Chondrocyte (in vitro differentiated cells): ENCODE results near the gene VSIR. TPM values are rescaled to one million over a fixed set of nuclear protein-coding genes. Genes with fewer than 3 reads are reported as not detected.

Experiments
- DNase-seq: peaks from one replicate; pipeline ENCODE4 v3.0.0; 2021; ENCODE audit warnings: mixed read lengths, low spot score
- H3K27ac Mint-ChIP-seq: one replicate; pipeline ENCODE4 v1.8.0; 2021; ENCODE audit warnings: mild to moderate bottlenecking, moderate library complexity, mixed read lengths; ENCODE audit not compliant: unreplicated experiment
- H3K27me3 Mint-ChIP-seq: 2 replicates; pipeline ENCODE4 v1.8.0; 2021; ENCODE audit warnings: low read depth, mixed read lengths
- H3K36me3 Mint-ChIP-seq: 2 replicates; pipeline ENCODE4 v1.8.0; 2021; ENCODE audit warnings: low read depth, mixed read lengths
- H3K4me1 Mint-ChIP-seq: 2 replicates; pipeline ENCODE4 v1.8.0; 2021; ENCODE audit warnings: low read depth, mild to moderate bottlenecking, mixed read lengths
- H3K4me3 Mint-ChIP-seq: one replicate; pipeline ENCODE4 v1.8.0; 2021; ENCODE audit warnings: mild to moderate bottlenecking, moderate library complexity, mixed read lengths; ENCODE audit not compliant: unreplicated experiment
- H3K9me3 Mint-ChIP-seq: 2 replicates; pipeline ENCODE4 v1.8.0; 2021; ENCODE audit warnings: low read depth, mixed read lengths
- total RNA-seq: library from RNA; stranded (reverse); gene quantifications from 3 replicates; pipeline ENCODE4 v1.2.1, GENCODE V29; 2021
- TF ChIP-seq, protein P1 (sequence below): fragments of 200-600 bp; sonication (generic); IDR thresholded peaks from 2 replicates; pipeline ENCODE4 v1.5.0; 2021; ENCODE audit warnings: antibody characterized with exemption, mild to moderate bottlenecking, moderate library complexity

VSIR gene
- total RNA-seq, 1 donor from 2014 or later = 1.3 TPM

DNA sequence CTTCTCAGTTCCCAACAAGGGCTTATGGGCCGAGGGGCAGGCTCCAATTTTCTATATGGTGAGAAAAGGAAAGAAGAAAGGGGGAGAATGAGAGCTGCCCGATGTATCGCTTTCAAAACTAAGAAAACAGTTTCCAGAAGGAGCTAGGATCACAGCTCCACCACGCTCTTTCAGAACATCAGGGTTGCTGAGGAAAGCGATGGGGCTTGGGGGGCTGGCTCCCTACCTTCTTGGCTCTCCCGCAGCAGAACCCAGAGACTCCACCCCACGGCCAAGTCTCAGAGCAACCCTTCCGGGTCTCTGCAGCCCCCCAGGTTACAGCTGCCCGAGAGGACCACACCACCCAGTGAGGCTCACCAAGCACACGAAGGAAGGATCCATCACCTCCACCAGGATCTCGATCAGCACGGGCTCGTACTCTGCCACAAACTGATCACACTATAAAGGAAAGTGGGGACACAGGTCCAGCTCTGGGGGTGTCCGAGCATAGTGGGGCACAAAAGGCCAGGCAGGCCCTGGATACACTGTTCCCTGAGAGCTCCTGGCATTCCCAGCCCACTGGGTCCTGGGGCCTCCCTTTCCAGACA, 45.4 kb upstream of the VSIR start:
- Mint-ChIP-seq H3K9me3 (no peaks in the 10 kb centered on the region), H3K4me3 (no peak overlapping the region), H3K4me1 (no peaks in the 10 kb centered on the region), H3K36me3 (peaks cover 50% of the 10 kb centered on the region), H3K27ac (no peak overlapping the region), H3K27me3 (no peaks in the 10 kb centered on the region)
- no peak for DNase-seq
- TF ChIP-seq, protein P1, sequence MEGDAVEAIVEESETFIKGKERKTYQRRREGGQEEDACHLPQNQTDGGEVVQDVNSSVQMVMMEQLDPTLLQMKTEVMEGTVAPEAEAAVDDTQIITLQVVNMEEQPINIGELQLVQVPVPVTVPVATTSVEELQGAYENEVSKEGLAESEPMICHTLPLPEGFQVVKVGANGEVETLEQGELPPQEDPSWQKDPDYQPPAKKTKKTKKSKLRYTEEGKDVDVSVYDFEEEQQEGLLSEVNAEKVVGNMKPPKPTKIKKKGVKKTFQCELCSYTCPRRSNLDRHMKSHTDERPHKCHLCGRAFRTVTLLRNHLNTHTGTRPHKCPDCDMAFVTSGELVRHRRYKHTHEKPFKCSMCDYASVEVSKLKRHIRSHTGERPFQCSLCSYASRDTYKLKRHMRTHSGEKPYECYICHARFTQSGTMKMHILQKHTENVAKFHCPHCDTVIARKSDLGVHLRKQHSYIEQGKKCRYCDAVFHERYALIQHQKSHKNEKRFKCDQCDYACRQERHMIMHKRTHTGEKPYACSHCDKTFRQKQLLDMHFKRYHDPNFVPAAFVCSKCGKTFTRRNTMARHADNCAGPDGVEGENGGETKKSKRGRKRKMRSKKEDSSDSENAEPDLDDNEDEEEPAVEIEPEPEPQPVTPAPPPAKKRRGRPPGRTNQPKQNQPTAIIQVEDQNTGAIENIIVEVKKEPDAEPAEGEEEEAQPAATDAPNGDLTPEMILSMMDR = no peak

DNA sequence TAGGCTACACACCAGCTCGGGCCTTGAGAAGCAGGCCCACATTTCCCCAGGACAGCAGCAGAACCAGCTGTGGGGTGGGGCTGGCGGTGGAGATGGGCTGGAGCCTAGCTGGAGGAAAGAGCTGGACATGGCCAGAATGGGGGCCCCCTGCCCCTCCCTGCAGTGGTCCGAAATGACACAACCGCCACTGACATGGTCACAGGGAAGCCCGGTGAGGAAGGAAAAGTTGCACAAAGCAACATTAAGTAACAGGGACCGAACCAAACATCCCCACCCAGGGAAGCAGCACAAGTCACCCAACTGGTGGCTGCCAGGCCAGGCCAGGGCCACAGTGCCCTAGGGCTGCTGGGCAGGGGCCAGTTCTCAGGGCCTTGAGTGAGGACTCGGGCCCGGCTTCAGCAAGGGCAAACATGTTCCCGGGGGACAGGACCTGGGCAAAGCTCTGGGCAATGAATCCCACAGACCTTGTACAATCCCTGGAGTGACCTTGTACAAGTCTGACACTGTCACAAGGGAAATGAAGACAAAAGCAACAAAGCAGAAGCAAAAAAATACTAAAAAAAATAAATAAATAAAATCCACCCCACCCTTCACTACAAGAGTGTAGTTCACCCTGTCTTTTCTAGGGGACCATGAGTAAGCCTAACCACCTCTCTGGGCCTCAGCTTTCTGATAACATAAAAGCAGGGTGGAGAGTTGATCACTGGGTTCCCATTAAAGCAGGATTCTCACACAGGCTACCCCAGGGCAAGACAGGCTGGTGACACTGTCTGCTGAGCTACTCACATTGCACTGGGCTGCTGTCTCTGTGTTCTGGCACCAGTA, 44.7 kb upstream of the VSIR start:
- TF ChIP-seq, protein P1 = no peak
- H3K9me3 Mint-ChIP-seq = no peaks in the 10 kb centered on the region
- no peak overlapping the region for H3K4me3 Mint-ChIP-seq
- no peak overlapping the region for H3K27ac Mint-ChIP-seq
- peaks cover 49% of the 10 kb centered on the region for H3K36me3 Mint-ChIP-seq
- H3K4me1 Mint-ChIP-seq = no peaks in the 10 kb centered on the region
- no peaks in the 10 kb centered on the region for H3K27me3 Mint-ChIP-seq
- no peak for DNase-seq

DNA sequence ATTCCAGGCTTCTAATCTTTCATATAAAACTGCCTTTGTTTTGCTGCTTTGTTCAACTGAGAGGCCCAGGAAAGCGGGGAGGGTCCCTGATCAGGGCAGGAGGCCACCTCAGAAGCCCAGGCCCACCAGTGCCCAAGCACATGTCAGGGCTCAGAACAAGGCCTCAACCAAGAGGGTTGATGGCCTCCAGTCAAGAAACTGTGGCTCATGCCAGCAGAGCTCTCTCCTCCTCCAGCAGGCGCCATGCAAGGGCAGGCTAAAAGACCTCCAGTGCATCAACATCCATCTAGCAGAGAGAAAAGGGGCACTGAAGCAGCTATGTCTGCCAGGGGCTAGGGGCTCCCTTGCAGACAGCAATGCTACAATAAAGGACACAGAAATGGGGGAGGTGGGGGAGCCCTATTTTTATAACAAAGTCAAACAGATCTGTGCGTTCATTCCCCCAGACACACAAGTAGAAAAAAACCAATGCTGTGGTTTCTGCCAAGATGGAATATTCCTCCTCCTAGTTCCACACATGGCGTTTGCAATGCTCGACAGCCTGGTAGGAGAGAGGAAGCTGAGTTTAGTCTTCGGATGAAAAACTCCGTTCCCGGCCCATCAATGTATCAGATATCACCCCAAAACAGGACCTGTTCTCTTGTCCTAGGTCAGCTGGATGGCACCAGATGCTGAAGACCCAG, 43.8 kb upstream of the VSIR start:
- TF ChIP-seq, protein P1 = no peak
- Mint-ChIP-seq H3K4me3 (no peak overlapping the region), H3K27ac (no peak overlapping the region), H3K9me3 (no peaks in the 10 kb centered on the region), H3K4me1 (no peaks in the 10 kb centered on the region), H3K36me3 (peaks cover 47% of the 10 kb centered on the region), H3K27me3 (no peaks in the 10 kb centered on the region)
- no peak for DNase-seq

DNA sequence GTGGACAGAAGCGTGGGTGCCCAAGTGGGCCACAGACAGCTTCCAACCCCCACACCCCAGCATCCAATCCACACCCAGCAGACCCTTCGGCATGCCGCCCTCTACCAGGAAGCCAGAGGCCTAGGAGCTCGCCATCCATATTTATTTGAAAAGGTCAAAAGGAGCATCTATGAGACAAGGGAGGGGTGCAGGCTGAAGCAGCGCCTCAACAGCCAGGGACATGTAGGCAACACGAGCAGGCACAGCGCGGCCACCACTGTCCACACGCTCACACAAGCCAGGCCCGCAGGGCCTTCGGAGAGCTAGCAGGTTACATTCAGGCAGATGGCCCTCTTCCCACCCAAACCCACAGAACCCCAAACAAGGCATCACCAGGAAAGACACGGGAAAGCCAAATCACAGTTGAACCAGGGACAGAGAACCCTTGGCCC, 43.1 kb upstream of the VSIR start:
- H3K9me3 Mint-ChIP-seq = no peaks in the 10 kb centered on the region
- H3K27me3 Mint-ChIP-seq = no peaks in the 10 kb centered on the region
- TF ChIP-seq, protein P1 = no peak
- no peak overlapping the region for H3K4me3 Mint-ChIP-seq
- peaks cover 45% of the 10 kb centered on the region for H3K36me3 Mint-ChIP-seq
- no peak for DNase-seq
- no peaks in the 10 kb centered on the region for H3K4me1 Mint-ChIP-seq
- H3K27ac Mint-ChIP-seq = no peak overlapping the region

DNA sequence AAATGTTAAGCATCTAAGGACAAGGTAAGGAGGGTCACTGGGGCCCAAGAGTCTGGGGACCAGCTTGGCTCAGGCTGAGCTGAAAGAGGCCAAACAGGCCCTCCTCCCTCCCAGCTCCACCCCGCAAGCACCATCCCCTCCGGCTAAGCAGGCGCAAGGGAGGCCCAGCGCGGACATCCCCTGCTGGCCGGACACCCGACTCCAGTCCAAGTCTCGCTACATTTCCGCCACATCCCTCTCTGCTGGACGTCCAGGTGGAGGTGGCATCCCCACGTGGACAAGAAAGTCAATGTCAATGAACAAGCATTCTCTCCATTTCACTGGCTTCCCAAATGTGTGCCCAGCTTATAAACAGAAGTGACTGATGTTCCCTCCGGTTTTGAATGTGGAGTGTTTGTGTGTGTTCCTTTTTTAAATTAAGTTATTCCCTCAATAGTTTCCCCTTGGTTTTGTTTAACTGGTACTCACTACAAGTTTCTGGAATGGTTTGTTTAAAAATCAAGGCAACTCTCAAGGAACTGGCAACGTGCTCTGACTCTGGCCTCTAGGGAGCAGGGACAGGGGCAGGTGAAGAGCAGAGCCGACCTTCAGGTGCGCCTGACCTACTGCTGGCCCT, 42.3 kb upstream of the VSIR start:
- TF ChIP-seq, protein P1 = no peak
- H3K27ac Mint-ChIP-seq = no peak overlapping the region
- DNase-seq = no peak
- no peak overlapping the region for H3K4me3 Mint-ChIP-seq
- H3K27me3 Mint-ChIP-seq = no peaks in the 10 kb centered on the region
- no peaks in the 10 kb centered on the region for H3K9me3 Mint-ChIP-seq
- H3K4me1 Mint-ChIP-seq = no peaks in the 10 kb centered on the region
- H3K36me3 Mint-ChIP-seq = peaks cover 39% of the 10 kb centered on the region
